CD14-positive monocyte (primary cell): ENCODE measurements around the gene SLC38A9. TPM values are rescaled to one million over a fixed set of nuclear protein-coding genes. Genes with fewer than 3 reads are reported as not detected.

Source experiments
- DNase-seq, 3 donors: peaks; one replicate each; pipeline ENCODE4 v3.0.0-alpha.2; 2011 to 2022
- H2AFZ ChIP-seq: 2 replicates; pipeline ENCODE4 v1.6.0; 2012; ENCODE audit warnings: mild to moderate bottlenecking, low read depth, low read length, inconsistent platforms; ENCODE audit not compliant: insufficient read depth, poor library complexity, severe bottlenecking
- H3K27ac ChIP-seq, 2 donors: 1 replicate in 1 of 2; 2 replicates in 1 of 2; pipeline ENCODE4 v1.5.1; 2012 to 2013; ENCODE audit warnings: low read length in 2 of 2, control low read depth in 1 of 2, inconsistent platforms in 1 of 2, low read depth in 1 of 2, mild to moderate bottlenecking in 1 of 2
- H3K27me3 ChIP-seq, 2 donors: one replicate each; pipeline versions ENCODE4 v1.6.0 to v1.6.1; 2011 to 2013; ENCODE audit warnings: low read length in 2 of 2; ENCODE audit not compliant: control insufficient read depth in 2 of 2, insufficient read depth in 2 of 2
- H3K36me3 ChIP-seq, 2 donors: replicated peaks in 1 of 2; 1 replicate in 1 of 2; 2 replicates in 1 of 2; pipeline versions ENCODE4 v1.5.1 to v1.6.1; 2012 to 2013; ENCODE audit warnings: low read length in 2 of 2, control low read depth in 1 of 2, inconsistent platforms in 1 of 2, mild to moderate bottlenecking in 1 of 2; ENCODE audit not compliant: insufficient read depth in 2 of 2, control insufficient read depth in 1 of 2
- H3K4me1 ChIP-seq, 2 donors: 1 replicate in 1 of 2; 2 replicates in 1 of 2; pipeline versions ENCODE4 v1.5.1 to v1.6.1; 2012 to 2013; ENCODE audit warnings: low read length in 2 of 2, control low read depth in 1 of 2, inconsistent platforms in 1 of 2, mild to moderate bottlenecking in 1 of 2, moderate library complexity in 1 of 2; ENCODE audit not compliant: insufficient read depth in 2 of 2, control insufficient read depth in 1 of 2
- H3K4me2 ChIP-seq: replicated peaks from 2 replicates; pipeline ENCODE3; 2012; ENCODE audit warnings: low read length, moderate library complexity, mild to moderate bottlenecking; ENCODE audit not compliant: poor library complexity, severe bottlenecking; ENCODE audit errors: extremely low read depth
- H3K4me3 ChIP-seq, 3 experiments: fragments of 200-600 bp in 1 of 3; sonication (generic) in 1 of 3; replicated peaks in 1 of 3; 1 replicate in 2 of 3; 2 replicates in 1 of 3; pipeline ENCODE4 v1.5.1; 2011 to 2013; ENCODE audit warnings: low read length in 3 of 3, mild to moderate bottlenecking in 3 of 3, control low read depth in 2 of 3, low read depth in 2 of 3, inconsistent platforms in 1 of 3, moderate library complexity in 1 of 3
- H3K79me2 ChIP-seq: 2 replicates; pipeline ENCODE4 v1.6.0; 2012; ENCODE audit warnings: mild to moderate bottlenecking, control low read depth, inconsistent platforms, low read length, moderate library complexity; ENCODE audit not compliant: insufficient read depth
- H3K9ac ChIP-seq: 2 replicates; pipeline ENCODE4 v1.6.0; 2017; ENCODE audit warnings: low read length, mild to moderate bottlenecking; ENCODE audit not compliant: insufficient read depth, poor library complexity, severe bottlenecking
- H3K9me3 ChIP-seq, 2 donors: replicated peaks in 1 of 2; 1 replicate in 1 of 2; 2 replicates in 1 of 2; pipeline versions ENCODE4 v1.5.1 to v1.6.1; 2012 to 2013; ENCODE audit warnings: low read length in 2 of 2, control low read depth in 1 of 2; ENCODE audit not compliant: control insufficient read depth in 1 of 2, insufficient read depth in 1 of 2
- H4K20me1 ChIP-seq: 2 replicates; pipeline ENCODE4 v1.6.0; 2012; ENCODE audit warnings: mild to moderate bottlenecking, low read length, control low read depth, moderate library complexity; ENCODE audit not compliant: insufficient read depth
- H3K27ac Mint-ChIP-seq, 7 donors: one replicate each; pipeline ENCODE4 v1.8.0; 2020; ENCODE audit warnings: mild to moderate bottlenecking in 7 of 7, mixed read lengths in 7 of 7, moderate library complexity in 6 of 7, inconsistent platforms in 2 of 7
- H3K27me3 Mint-ChIP-seq, 3 donors: one replicate each; pipeline ENCODE4 v1.8.0; 2021 to 2022; ENCODE audit warnings: low read depth in 3 of 3, mild to moderate bottlenecking in 3 of 3, mixed read lengths in 3 of 3, moderate library complexity in 3 of 3, inconsistent platforms in 1 of 3
- H3K36me3 Mint-ChIP-seq, 2 donors: one replicate each; pipeline ENCODE4 v1.8.0; 2020; ENCODE audit warnings: mixed read lengths in 2 of 2, inconsistent platforms in 1 of 2, mild to moderate bottlenecking in 1 of 2
- H3K4me1 Mint-ChIP-seq: one replicate; pipeline ENCODE4 v1.8.0; 2020; ENCODE audit warnings: mild to moderate bottlenecking, mixed read lengths
- H3K4me3 Mint-ChIP-seq, 2 donors: one replicate each; pipeline ENCODE4 v1.8.0; 2020; ENCODE audit warnings: mild to moderate bottlenecking in 2 of 2, mixed read lengths in 2 of 2, moderate library complexity in 1 of 2
- H3K9me3 Mint-ChIP-seq, 7 donors: one replicate each; pipeline ENCODE4 v1.8.0; 2020 to 2022; ENCODE audit warnings: mixed read lengths in 7 of 7, mild to moderate bottlenecking in 6 of 7, moderate library complexity in 6 of 7, inconsistent platforms in 2 of 7
- CTCF ChIP-seq: fragments of 200-600 bp; IDR thresholded peaks from one replicate; pipeline ENCODE4 v1.8.0; 2022; ENCODE audit warnings: antibody characterized with exemption, mild to moderate bottlenecking
- WGBS: methylation state at CpG from one replicate; pipeline ENCODE4 v1.1.5; 2013; ENCODE audit warnings: missing lambda C conversion rate; ENCODE audit not compliant: insufficient coverage; 5-methylcytosine and 5-hydroxymethylcytosine counted together
- intact Hi-C, 2 donors: fragments of 100-400 bp; cut with micrococcal nuclease; formaldehyde crosslinking; loops; one replicate each; pipeline versions ENCODE4 v1.15.0 to v1.15.1; 2023
- polyA plus RNA-seq, 3 donors: library from polyadenylated mRNA; depleted of rRNA in 1 of 3; unstranded in 2 of 3; stranded (reverse) in 1 of 3; fragments of 300-500 nt in 2 of 3; fragments of >200 nt in 1 of 3; fragmentation: Illumina TruSeq in 2 of 3; gene quantifications; 1 replicate in 2 of 3; 2 replicates in 1 of 3; pipeline ENCODE4 v1.2.3, GENCODE V29; 2012 to 2021

Gene SLC38A9
- polyA plus RNA-seq, 3 donors, result 10.7 to 15.2 (median 14.1) TPM

- H3K9ac ChIP-seq, result no peak overlapping the region
- no peaks in the 10 kb centered on the region for H3K9me3 ChIP-seq
- no peaks in the 10 kb centered on the region for H3K36me3 ChIP-seq
- TF ChIP-seq CTCF, result no peak
- WGBS, result no CpG with 5 or more reads among the region's 9 CpGs
- Mint-ChIP-seq H3K4me3 (no peak overlapping the region), H3K4me1 (peaks cover 5% of the 10 kb centered on the region), H3K9me3 (peaks cover 0 to 2% (median 0%) of the 10 kb centered on the region in 7 donors), H3K27me3 (peaks cover 0 to 2% (median 0%) of the 10 kb centered on the region in 3 donors), H3K27ac (no peak overlapping the region), H3K36me3 (no peaks in the 10 kb centered on the region)
- H2AFZ ChIP-seq, result no peak overlapping the region
- DNase-seq, result no peak
- intact Hi-C loops, result no loop called here
- no peak overlapping the region for H3K4me2 ChIP-seq
- H3K4me1 ChIP-seq, result peaks cover 3 to 4% of the 10 kb centered on the region in 2 donors
- H3K79me2 ChIP-seq, result no peaks in the 10 kb centered on the region
- H3K27ac ChIP-seq, result no peak overlapping the region
- no peaks in the 10 kb centered on the region for H4K20me1 ChIP-seq
- H3K27me3 ChIP-seq, result no peaks in the 10 kb centered on the region
- no peak overlapping the region for H3K4me3 ChIP-seq
Observed at GRCh38 chr5:55583578-55583977, 128.5 kb downstream of the SLC38A9 start.

GRCh38 chr5:55582256-55582655 lies 129.9 kb downstream of the SLC38A9 start:
- Histone ChIP-seq H3K9ac (no peak overlapping the region), H3K79me2 (no peaks in the 10 kb centered on the region), H3K27ac (no peak overlapping the region), H3K4me2 (no peak overlapping the region), H3K4me3 (no peak overlapping the region), H2AFZ (peak overlapping the region; percentile 48), H3K9me3 (no peaks in the 10 kb centered on the region), H4K20me1 (no peaks in the 10 kb centered on the region), H3K27me3 (no peaks in the 10 kb centered on the region), H3K4me1 (peaks cover 3 to 4% of the 10 kb centered on the region in 2 donors), H3K36me3 (no peaks in the 10 kb centered on the region)
- no CpG with 5 or more reads among the region's 2 CpGs for WGBS
- Mint-ChIP-seq H3K27me3 (peaks cover 0 to 2% (median 0%) of the 10 kb centered on the region in 3 donors), H3K27ac (no peak overlapping the region), H3K4me3 (no peak overlapping the region), H3K9me3 (no peaks in the 10 kb centered on the region), H3K4me1 (peaks cover 5% of the 10 kb centered on the region), H3K36me3 (no peaks in the 10 kb centered on the region)
- TF ChIP-seq CTCF, result no peak
- intact Hi-C loops, result no loop called here
- DNase-seq, result no peak
